Neural progenitor cell (in vitro differentiated cells): ENCODE measurements around the gene PTPRN2. TPM values are rescaled to one million over a fixed set of nuclear protein-coding genes. Genes with fewer than 3 reads are reported as not detected.

Experiments used
- DNase-seq: peaks from one replicate; pipeline ENCODE4 v3.0.0-alpha.2; 2016; ENCODE audit warnings: low spot score
- H2AFZ ChIP-seq: fragments of 200-600 bp; sonication (generic); replicated peaks from 2 replicates; pipeline ENCODE4 v1.6.1; 2016; ENCODE audit warnings: antibody characterized with exemption
- H3F3A ChIP-seq: fragments of 200-600 bp; sonication (generic); 2 replicates; pipeline ENCODE4 v1.6.1; 2016; ENCODE audit warnings: antibody characterized with exemption, low read depth
- H3K27ac ChIP-seq: fragments of 200-600 bp; sonication (generic); 2 replicates; pipeline ENCODE4 v1.5.1; 2016; ENCODE audit warnings: mild to moderate bottlenecking
- H3K27me3 ChIP-seq: fragments of 200-600 bp; sonication (generic); 2 replicates; pipeline ENCODE4 v1.6.1; 2016; ENCODE audit warnings: mild to moderate bottlenecking, moderate library complexity
- H3K36me3 ChIP-seq: fragments of 200-600 bp; sonication (generic); 2 replicates; pipeline ENCODE4 v1.5.1; 2016
- H3K4me1 ChIP-seq: fragments of 200-600 bp; sonication (generic); 2 replicates; pipeline ENCODE4 v1.6.1; 2016; ENCODE audit warnings: mixed run types
- H3K4me2 ChIP-seq: fragments of 200-600 bp; sonication (generic); 2 replicates; pipeline ENCODE4 v1.6.1; 2016
- H3K4me3 ChIP-seq: fragments of 200-600 bp; sonication (generic); 2 replicates; pipeline ENCODE4 v1.5.1; 2016
- H3K79me2 ChIP-seq: fragments of 200-600 bp; sonication (generic); 2 replicates; pipeline ENCODE4 v1.6.1; 2016; ENCODE audit warnings: low read depth
- H3K9ac ChIP-seq: fragments of 200-600 bp; sonication (generic); 2 replicates; pipeline ENCODE4 v1.6.1; 2016
- H3K9me3 ChIP-seq: fragments of 200-600 bp; sonication (generic); 2 replicates; pipeline ENCODE4 v1.5.1; 2016; ENCODE audit warnings: low read depth
- H4K20me1 ChIP-seq: fragments of 200-600 bp; sonication (generic); 2 replicates; pipeline ENCODE4 v1.6.1; 2016; ENCODE audit warnings: low read depth
- H3K27ac Mint-ChIP-seq: 3 replicates; pipeline ENCODE4 v1.8.0; 2021; ENCODE audit warnings: mixed read lengths
- H3K27me3 Mint-ChIP-seq: 2 replicates; pipeline ENCODE4 v1.8.0; 2022; ENCODE audit warnings: low read depth, mild to moderate bottlenecking, inconsistent platforms, moderate library complexity, mixed read lengths; ENCODE audit not compliant: insufficient read depth
- H3K36me3 Mint-ChIP-seq: 3 replicates; pipeline ENCODE4 v1.8.0; 2021; ENCODE audit warnings: mixed read lengths
- H3K4me1 Mint-ChIP-seq: 3 replicates; pipeline ENCODE4 v1.8.0; 2021; ENCODE audit warnings: mixed read lengths
- H3K4me3 Mint-ChIP-seq: 3 replicates; pipeline ENCODE4 v1.8.0; 2021; ENCODE audit warnings: mild to moderate bottlenecking, moderate library complexity, mixed read lengths
- H3K9me3 Mint-ChIP-seq: 3 replicates; pipeline ENCODE4 v1.8.0; 2020; ENCODE audit warnings: mixed read lengths
- EZH2 ChIP-seq: fragments of 200-600 bp; sonication (generic); IDR thresholded peaks from 2 replicates; pipeline ENCODE4 v1.6.1; 2017; ENCODE audit warnings: antibody characterized with exemption, mild to moderate bottlenecking, moderate library complexity
- EZH2phosphoT487 ChIP-seq: fragments of 200-600 bp; sonication (generic); IDR thresholded peaks from 2 replicates; pipeline ENCODE4 v1.6.1; 2017; ENCODE audit warnings: antibody characterized with exemption
- total RNA-seq: library from RNA; depleted of rRNA; stranded (reverse); fragments of >200 nt; gene quantifications from 2 replicates; pipeline ENCODE4 v1.2.3, GENCODE V29; 2015; ENCODE audit warnings: low replicate concordance
- TF ChIP-seq, protein P1 (sequence below): fragments of 200-600 bp; sonication (generic); IDR thresholded peaks from 2 replicates; pipeline ENCODE4 v1.5.1; 2017; ENCODE audit warnings: antibody characterized with exemption, mild to moderate bottlenecking

PTPRN2 gene
- total RNA-seq, 1 donor from 2014 or later, result 3.0 TPM

GRCh38 chr7:158572000-158572828, 15.4 kb downstream of the PTPRN2 start:
- Histone ChIP-seq H4K20me1 (no peaks in the 10 kb centered on the region), H3K27ac (no peak overlapping the region), H3K79me2 (no peaks in the 10 kb centered on the region), H3K4me2 (no peak overlapping the region), H3K36me3 (no peaks in the 10 kb centered on the region), H3F3A (no peaks in the 10 kb centered on the region), H3K27me3 (peaks cover 37% of the 10 kb centered on the region), H3K4me3 (no peak overlapping the region), H3K9me3 (no peaks in the 10 kb centered on the region), H3K9ac (no peak overlapping the region), H2AFZ (no peak overlapping the region), H3K4me1 (no peaks in the 10 kb centered on the region)
- DNase-seq, result peak; percentile 30
- peaks cover 2% of the 10 kb centered on the region for H3K9me3 Mint-ChIP-seq
- no peak overlapping the region for H3K4me3 Mint-ChIP-seq
- H3K36me3 Mint-ChIP-seq, result no peaks in the 10 kb centered on the region
- peaks cover 8% of the 10 kb centered on the region for H3K27me3 Mint-ChIP-seq
- no peaks in the 10 kb centered on the region for H3K4me1 Mint-ChIP-seq
- H3K27ac Mint-ChIP-seq, result no peak overlapping the region
- no peak for TF ChIP-seq EZH2phosphoT487
- TF ChIP-seq, protein P1, sequence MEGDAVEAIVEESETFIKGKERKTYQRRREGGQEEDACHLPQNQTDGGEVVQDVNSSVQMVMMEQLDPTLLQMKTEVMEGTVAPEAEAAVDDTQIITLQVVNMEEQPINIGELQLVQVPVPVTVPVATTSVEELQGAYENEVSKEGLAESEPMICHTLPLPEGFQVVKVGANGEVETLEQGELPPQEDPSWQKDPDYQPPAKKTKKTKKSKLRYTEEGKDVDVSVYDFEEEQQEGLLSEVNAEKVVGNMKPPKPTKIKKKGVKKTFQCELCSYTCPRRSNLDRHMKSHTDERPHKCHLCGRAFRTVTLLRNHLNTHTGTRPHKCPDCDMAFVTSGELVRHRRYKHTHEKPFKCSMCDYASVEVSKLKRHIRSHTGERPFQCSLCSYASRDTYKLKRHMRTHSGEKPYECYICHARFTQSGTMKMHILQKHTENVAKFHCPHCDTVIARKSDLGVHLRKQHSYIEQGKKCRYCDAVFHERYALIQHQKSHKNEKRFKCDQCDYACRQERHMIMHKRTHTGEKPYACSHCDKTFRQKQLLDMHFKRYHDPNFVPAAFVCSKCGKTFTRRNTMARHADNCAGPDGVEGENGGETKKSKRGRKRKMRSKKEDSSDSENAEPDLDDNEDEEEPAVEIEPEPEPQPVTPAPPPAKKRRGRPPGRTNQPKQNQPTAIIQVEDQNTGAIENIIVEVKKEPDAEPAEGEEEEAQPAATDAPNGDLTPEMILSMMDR, result peak; percentile 34

DNA sequence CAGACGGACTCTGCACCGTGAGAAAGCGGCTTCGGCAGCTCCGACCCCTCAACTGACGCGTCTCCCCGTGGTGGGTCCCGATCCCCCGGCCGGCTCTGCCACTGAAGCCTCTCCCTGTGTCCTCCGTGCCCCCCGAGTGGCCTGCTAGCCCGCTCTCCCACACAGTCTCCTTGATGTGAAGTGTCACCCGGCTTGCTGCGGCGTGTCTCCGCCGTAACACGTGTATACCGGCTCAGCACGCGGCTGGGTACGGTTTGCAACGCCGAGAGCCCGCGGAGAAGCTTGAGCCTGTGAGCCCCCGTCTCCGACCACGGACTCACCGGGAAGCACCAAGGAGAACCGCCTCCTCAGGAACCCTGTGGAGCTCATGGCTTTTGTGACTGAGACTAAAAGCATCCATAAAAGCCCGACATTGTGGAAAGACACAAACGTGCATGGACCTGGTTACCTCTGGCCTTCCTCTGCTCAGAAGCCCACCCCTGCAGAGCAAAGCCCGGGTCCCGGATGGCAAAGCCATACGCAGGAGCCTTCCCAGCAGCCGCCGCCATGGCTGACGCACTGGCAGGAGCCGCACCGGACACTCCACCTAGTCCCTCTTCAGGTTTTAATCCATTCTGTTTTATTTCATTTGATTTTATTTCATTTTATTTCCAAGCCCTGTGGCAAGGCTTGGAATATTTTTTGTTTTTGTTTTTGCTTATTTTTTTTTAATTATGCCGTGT, 17.0 kb downstream of the PTPRN2 start:
- H3K4me2 ChIP-seq, result no peak overlapping the region
- H3K27ac Mint-ChIP-seq, result no peak overlapping the region

GRCh38 chr7:158569858-158570323, 17.7 kb downstream of the PTPRN2 start:
- peaks cover 2% of the 10 kb centered on the region for H3K9me3 Mint-ChIP-seq
- Histone ChIP-seq H3K9ac (no peak overlapping the region), H3K36me3 (no peaks in the 10 kb centered on the region), H3K4me3 (no peak overlapping the region), H4K20me1 (no peaks in the 10 kb centered on the region), H2AFZ (no peak overlapping the region), H3K27ac (no peak overlapping the region), H3K4me1 (no peaks in the 10 kb centered on the region), H3K27me3 (peaks cover 37% of the 10 kb centered on the region), H3F3A (no peaks in the 10 kb centered on the region), H3K9me3 (no peaks in the 10 kb centered on the region), H3K4me2 (peak overlapping the region; percentile 22), H3K79me2 (no peaks in the 10 kb centered on the region)
- H3K4me3 Mint-ChIP-seq, result no peak overlapping the region
- DNase-seq, result no peak
- TF ChIP-seq, protein P1, result no peak
- TF ChIP-seq EZH2phosphoT487, result no peak
- TF ChIP-seq EZH2, result no peak
- no peaks in the 10 kb centered on the region for H3K36me3 Mint-ChIP-seq
- peaks cover 8% of the 10 kb centered on the region for H3K4me1 Mint-ChIP-seq
- no peak overlapping the region for H3K27ac Mint-ChIP-seq
- H3K27me3 Mint-ChIP-seq, result peaks cover 8% of the 10 kb centered on the region

More for the DNA sequence above, 17.0 kb downstream of the PTPRN2 start:
- no peaks in the 10 kb centered on the region for H3K36me3 ChIP-seq
- H3K9me3 ChIP-seq, result no peaks in the 10 kb centered on the region
- no peaks in the 10 kb centered on the region for H4K20me1 ChIP-seq
- H3K4me3 ChIP-seq, result no peak overlapping the region
- H3K27ac ChIP-seq, result no peak overlapping the region
- H2AFZ ChIP-seq, result no peak overlapping the region
- no peak overlapping the region for H3K9ac ChIP-seq
- H3K4me3 Mint-ChIP-seq, result no peak overlapping the region
- TF ChIP-seq EZH2 (no peak), EZH2phosphoT487 (no peak)
- TF ChIP-seq, protein P1, result no peak
- peaks cover 37% of the 10 kb centered on the region for H3K27me3 ChIP-seq
- no peak for DNase-seq
- H3F3A ChIP-seq, result no peaks in the 10 kb centered on the region
- no peaks in the 10 kb centered on the region for H3K36me3 Mint-ChIP-seq
- peaks cover 3% of the 10 kb centered on the region for H3K4me1 Mint-ChIP-seq
- H3K4me1 ChIP-seq, result no peaks in the 10 kb centered on the region
- no peaks in the 10 kb centered on the region for H3K79me2 ChIP-seq
- H3K9me3 Mint-ChIP-seq, result peaks cover 2% of the 10 kb centered on the region
- H3K27me3 Mint-ChIP-seq, result peaks cover 8% of the 10 kb centered on the region
